CD4-positive, alpha-beta T cell treated with Interleukin-4 for 1 hour (primary cell): Measurements from ENCODE around the gene MAPK13.
"Not testable (repeated sequence)": the region's sequence is repeated elsewhere in the genome, so short reads cannot be mapped to it uniquely, and the experiment has no call there.

Experiments used
- DNase-seq, 2 donors: peaks; one replicate each; pipeline ENCODE4 v3.0.0-alpha.2; 2020 to 2022

MAPK13 gene

DNA sequence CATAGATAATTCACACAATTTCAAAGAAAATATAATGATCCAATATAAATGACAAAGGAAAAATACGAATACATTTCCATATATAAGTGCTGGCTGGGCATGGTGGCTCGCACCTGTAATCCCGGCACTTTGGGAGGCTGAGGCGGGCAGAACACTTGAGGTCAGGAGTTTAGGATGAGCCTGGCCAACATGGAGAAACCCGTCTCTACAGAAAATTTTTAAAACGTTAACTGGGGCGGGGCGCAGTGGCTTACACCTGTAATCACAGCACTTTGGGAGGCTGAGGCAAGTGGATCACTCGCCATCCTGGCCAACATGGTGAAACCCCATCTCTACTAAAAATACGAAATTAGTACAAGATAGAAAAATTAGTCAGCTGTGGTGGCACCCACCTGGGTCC lies 14.9 kb upstream of the MAPK13 start:
- DNase-seq = no peak

- DNase-seq = no peak
These were observed 14.0 kb upstream of the MAPK13 start for GRCh38 chr6:36116066-36116864.

DNA sequence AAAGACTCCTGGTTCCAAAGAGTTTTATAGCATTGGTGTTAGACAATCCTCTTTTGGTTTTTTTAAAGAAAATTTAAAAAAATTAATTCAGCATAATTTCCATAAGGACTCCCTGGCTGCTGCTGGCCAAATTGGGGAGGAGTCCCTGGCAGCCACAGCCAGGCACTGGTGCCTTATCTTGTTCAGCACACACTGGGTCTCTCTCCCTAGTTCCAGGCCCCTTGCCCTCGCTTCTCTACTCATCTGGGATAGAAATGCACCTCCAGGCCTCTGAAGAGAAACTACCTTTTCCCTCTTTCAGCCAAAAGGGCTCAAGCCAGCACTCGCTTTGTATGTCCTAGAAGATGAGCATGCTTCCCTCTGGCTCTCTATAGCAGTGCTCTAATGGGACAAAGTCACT lies 13.4 kb upstream of the MAPK13 start:
- DNase-seq = no peak

DNA sequence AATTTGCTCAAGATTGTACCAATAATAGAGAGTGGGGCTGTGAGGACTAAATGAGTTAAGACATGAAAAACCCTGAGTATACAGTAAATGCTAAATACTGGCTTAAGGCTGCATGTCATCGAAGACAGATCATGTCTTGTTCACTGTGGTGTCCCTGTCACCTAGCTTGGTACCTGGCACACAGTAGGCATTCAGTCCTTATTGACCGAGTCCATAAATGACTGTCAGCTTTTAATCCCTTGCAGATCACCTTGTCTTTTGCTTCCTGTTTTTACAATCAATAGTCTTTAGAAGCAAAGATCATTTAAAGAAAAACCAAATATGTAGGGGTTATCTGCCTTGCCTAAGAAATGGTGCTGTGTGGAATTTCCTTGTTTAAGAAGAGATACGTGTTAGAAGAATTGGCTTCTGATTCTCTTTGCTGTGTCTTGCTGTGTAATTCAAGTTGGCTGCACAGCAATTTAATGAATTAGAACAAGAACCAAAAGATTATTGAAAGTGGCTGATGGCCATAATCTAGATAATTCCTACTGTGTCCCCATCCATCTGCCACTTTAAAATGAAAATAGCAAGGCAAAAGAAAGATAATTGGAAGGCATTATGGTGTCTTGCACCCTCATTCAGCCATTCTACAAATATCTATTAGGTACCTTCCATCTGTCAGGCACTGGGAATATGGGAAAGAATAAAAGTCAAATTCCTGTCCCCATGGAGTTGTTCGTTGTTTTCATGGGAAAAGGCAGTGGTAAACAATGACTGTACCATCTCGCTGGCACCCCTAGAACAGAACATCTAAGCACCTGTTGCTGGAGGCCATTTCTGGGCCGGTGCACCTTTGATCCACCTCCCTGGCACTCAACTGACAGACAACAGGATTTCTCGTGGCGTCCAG lies 12.4 kb upstream of the MAPK13 start:
- no peak for DNase-seq

DNA sequence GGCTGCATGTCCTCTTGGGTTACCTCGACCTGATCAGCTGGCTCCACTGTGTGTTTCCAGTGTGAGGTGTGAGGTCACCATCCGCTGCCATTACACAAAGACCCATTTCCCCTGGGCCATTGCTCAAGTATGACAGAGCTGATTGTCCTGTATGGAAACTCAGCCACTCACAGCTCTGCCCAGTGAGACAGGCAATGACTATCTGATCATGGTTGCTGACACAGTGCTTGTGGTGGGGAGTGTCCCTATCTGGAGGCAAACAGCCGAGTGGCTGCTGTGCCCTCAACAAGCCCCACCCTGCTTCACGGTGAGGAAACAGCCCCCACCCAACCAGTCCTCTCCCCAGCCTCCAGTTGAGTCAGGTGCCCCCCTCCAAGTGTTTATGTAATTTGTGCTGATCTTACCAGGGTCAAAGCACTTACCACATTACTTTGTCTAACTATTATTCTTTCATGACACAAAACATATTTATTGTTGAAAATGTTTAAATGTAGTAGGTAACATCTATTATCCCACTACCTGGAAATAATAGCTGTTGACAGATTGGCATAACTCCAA lies 11.7 kb upstream of the MAPK13 start:
- peak; percentile 84 to 87 for DNase-seq

DNA sequence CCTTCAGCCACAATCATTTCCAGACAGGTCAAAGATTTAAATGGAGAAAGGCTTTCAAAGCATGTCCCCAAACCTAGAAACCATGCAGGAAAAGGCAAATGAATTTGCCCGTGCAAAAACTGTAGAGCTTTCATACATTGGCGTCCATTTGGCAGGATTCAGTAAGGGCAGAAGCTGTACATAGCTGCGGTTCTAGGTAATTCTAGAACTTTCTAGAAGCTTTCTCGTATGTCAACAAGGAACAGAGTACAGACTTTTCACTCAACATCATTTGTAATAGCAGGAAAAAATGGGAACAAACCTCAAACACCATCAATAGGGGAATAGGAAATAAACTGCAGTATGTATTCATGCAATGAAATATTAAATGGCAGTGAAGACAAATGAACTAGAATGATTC lies 11.1 kb upstream of the MAPK13 start:
- no peak for DNase-seq

- no peak for DNase-seq
These were observed 10.3 kb upstream of the MAPK13 start for GRCh38 chr6:36120018-36120417.

DNA sequence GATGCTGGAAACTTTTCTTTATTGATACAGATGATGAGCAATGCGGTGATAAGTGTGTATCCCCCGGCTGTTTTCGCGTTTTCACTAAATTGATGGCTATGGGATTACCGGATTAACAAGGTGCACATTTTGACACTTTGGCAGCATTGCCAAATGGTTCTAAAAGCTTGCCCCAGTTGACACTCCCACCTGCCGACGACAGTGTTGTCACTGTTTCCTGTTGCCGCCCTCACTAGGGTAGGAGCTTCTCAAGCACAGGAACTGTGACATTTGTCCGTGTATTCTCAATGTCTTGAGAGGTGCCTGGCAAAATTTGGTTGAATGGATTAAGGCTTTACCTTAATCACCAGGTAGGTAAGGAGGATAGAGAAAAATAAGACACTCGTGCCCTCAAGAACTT lies 9.8 kb upstream of the MAPK13 start:
- peak; percentile 86 to 87 for DNase-seq

DNA sequence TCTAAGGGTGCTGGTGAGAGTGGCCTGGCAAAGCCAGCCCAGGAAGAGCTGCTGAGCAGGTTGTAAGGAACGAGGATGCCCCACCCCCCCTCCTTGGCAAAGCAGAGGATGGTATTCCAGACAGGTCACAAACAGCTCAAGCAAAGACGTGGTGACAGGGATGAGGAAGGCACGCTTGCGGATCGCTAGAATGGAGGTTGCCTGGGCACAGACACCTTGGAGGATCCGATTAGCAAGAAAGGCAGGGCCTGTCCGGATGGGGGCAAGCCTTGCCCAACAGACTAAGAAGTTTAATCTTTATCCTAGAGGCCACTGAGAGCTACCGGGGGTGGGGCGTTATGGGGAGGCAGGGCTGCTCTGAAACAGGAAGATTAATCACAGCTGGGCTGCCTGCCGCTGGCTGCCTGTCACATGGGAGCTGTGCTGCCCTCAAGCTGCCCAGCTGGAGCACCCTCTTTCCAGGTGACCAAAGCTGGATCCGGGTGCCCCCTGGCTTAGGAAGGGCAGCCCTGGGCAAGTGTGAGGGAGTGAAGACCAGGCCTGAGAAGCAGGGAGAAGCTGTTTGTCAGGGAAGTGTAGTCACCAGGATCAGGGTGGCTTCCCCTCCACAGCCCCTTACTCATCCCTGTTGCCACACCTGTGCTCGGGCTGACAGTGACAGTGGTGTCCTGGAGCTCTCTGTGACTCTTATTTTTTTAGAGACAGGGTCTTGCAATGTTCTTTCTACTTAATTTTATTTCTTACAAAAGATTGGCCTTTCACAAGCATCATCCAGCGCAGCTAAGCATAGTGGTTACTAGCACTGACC lies 9.1 kb upstream of the MAPK13 start:
- peak; percentile 72 to 80 for DNase-seq

DNA sequence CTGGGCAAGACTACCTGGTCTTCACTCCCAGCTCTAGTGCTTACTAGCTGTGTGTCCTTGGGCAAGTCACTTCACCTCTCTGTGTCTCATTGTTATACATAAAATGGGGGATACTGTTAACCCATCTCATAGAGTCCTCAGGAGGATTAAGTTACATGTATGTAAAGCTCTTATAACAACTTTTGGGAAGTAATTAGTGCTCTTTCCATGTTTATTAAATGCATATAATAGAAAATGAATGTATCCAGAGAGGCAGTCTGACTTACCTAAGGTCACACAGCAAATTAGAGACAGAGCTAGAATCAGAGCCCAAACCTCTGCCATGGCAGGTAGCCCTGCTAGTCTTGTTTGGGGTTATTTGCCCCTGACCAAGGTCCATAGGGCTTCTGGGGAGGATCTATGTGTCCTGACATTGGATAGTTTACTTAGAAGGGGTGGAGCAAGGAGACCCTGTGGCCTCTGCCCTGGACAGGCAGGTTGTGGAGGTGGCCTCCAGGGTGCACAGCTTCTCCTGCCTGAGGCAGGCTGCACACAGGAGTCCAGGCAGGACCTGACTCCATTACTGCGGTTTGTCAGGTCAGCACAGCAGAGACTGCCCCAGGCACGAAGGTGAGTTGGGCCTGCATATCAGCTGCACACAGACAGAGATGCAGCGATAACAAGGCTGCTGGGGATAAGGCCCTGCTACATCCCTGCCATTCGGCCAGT lies 8.4 kb upstream of the MAPK13 start:
- DNase-seq = no peak

DNA sequence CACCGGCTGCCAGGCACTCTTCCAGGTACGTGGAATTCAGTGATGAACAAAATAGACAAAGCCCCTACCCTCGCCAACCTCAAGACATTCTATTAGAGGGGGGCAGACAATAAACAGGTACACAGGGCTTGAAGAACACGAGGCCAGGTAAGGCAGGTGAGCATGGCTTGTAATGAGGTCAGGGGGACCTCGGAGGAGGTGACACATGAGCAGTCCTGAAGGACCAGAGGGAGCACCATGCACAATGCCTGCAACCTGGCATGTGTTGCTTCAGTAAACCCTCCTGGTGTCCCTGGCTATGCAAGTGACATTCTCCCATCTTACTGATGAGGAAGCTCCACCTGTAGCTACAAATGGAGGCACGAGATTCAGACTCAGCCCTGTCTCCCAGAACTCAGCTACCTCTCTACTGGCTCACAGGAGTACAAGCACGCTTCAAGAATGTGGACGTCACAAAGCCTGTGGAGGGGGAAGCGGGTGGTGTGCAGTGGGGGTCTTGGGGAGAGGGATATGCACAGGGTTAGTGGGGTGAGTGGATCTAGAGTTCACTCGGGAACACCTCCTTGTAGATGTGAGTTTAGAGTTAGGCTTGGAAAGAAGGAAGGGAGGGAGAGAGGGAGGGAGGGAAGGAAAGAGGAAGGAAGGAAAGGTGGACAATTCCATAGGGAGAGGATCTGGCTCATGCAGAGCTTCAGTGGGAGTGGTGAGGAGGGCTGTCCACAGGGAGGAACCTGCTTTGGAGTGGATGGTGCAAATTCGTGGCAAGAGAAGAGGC lies 7.6 kb upstream of the MAPK13 start:
- no peak for DNase-seq

DNA sequence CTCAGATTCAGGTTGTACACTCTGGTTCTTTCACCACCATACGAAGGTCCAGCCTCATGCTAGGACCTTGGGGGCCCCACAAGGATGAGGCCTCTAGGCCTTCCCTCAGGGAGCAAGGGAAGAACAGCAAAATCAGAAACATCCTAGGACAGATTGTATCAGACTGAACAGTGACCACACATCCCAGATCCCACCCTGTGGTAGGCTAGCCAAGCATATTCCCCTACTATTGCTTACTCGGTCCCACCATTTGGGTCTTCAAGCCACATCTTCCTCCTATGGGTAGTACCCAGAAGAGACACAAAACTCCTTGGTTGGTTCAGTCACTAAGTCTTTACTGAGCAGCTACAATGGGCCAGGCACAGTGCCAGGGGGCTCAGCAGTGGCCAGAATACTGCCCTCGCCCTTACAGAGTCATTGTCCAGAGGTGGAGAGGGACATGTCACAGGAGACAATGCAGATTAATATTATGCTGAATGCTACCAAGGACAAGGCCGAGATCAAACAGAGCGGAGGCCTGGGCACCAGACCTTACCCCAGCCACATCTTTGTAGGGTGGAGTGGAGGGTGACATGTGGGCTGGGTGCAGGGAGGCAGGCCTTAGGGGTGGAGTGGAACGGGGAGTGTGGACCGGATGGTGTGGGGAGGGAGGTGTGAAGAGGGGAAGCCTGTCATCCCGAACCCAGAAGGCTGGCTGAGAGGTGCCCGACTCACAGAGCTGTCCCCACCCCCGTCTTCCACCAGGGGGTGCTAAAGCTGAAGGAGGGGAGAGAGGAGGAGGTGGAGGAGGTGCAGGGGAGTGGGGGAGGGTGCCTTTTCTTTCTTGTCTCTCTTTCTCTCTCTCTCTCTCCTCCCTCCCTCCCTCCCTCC lies 6.8 kb upstream of the MAPK13 start:
- peak; percentile 93 to 95 for DNase-seq

- not testable (repeated sequence) for DNase-seq
These were observed 6.0 kb upstream of the MAPK13 start for GRCh38 chr6:36124346-36124745.

DNA sequence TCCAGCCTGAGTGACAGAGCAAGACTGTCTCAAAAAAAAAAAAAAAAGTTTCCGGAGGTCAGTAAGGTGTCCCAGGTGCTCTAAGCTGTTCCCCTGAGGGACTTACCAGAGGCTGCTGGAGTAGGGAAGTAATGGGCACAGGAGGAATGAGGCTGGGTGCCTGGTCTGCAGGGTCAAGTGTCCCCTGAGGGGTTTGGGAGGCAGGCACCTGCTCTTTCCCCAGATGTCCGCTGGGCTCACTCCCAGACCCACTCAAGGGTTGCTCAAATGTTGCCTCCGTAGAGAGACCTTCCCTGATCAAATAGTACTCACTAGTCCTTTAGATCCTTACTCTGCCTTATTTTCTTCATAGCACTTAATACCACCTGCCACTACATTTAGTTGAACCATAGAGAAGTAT lies 5.4 kb upstream of the MAPK13 start:
- DNase-seq = no peak

DNA sequence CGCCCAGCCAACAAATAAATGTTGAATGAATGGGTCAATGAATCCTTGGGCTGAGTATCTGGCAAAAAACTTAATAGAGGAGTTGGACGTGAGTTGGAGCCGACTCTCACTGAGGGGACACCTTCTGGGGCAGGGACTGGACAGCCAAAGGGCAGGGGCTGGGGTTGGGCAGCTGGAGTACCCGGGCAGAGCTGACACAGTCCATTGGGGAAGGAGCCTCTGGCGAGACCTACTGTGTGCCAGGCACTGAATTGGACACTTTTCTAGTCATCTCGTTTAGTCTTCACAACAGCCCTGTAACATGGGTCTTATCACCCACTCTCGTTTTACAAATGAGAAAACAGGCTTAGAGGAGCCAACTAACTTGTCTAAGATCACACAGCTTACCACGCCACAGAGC lies 4.7 kb upstream of the MAPK13 start:
- DNase-seq = no peak

GRCh38 chr6:36126121-36126520 lies 4.2 kb upstream of the MAPK13 start:
- DNase-seq = no peak

DNA sequence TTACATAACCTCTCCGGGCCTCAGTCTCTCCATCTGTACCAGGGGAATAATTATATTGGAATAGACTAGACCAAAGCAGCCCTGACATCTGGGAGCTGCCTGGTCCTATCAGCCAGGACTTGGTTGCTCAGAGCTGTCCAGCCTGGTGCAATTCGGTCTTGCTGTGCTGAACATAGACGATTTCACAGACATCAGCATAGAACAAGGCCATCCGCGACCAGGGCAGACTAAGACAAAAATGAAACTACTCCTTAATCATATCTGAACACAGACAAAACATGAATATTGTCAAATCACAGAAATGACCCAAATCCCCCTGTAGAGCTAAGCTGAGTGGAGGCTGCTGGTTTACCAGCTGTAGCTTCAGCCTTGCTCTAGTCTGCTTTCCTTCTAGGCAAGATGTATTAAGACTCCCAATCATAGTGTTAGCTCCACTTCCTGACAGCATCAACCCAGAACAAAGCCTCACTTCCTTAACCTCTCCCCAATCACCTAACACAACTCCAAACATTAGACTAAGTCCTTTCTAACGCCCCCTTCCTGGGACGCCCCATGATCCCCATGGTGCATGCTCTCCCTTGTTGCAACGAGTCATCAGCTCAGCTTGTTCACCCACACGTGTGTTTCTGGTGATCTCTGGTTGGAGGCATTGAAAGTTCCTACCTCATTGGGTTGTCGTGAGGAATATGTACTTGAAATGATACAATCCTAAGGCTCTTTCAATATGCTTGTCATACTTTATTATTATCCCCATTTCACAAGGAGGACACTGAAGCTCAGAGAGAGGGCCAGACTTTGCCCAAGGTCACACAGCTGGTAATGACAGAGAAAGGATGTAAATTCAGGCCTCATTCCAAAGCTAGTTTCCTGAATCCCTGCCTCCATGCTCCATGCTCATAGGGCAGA lies 3.5 kb upstream of the MAPK13 start:
- DNase-seq = no peak

GRCh38 chr6:36127462-36128016 lies 2.8 kb upstream of the MAPK13 start:
- peak in 1 of 2 donors; percentile 78 for DNase-seq

GRCh38 chr6:36128073-36128472 lies 2.2 kb upstream of the MAPK13 start:
- no peak for DNase-seq
